GM21723 (cell line): Measurements from ENCODE around the gene POC1B.

Experiments
- ATAC-seq: cut with Tn5 transposase; IDR thresholded peaks from one replicate; pipeline ENCODE4 v1.9.1; 2021; ENCODE audit warnings: mild to moderate bottlenecking, moderate library complexity; ENCODE audit not compliant: unreplicated experiment

The POC1B gene

DNA sequence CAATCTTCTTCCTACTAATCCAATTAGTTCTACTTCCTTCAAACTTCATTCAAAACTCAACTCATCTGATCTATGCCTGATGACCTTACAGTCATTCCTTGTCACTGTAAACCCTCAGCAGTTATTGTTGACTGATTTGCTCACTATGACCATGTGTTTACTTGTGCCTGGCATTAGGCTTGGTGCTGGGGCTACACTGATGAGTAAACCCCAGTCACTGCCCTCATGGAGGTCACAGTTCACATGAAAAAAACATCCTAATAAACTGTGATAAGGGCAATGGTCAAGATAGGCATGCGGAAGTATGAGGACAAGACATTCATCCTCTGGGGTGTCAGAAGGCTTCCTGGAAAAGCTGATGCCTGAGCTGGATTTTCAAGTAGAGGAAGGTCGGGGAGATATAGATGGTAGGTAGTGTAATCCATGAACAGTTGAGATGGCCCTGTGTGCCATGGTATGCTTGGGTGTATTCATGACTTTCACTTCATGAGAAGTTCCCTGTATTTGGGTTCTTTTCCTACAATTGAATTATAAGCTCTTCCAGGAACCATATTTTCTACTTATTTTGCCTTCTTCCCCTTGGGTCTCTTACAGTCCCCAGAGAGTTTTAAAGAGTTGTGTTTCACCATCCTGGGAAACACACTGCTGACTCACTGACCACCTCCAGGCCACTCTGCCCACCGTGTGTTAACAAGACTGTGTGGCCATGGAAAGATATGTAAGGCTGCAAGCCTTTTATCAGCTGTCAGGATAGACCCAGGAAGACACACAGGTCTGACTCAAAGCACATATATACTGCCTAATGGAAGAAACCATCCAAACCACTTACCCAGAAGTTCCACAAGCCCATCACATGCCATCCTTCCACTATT lies 134.8 kb downstream of the POC1B start:
- no peak for ATAC-seq

- no peak for ATAC-seq
Observed at GRCh38 chr12:89389755-89390661, 135.8 kb downstream of the POC1B start.

DNA sequence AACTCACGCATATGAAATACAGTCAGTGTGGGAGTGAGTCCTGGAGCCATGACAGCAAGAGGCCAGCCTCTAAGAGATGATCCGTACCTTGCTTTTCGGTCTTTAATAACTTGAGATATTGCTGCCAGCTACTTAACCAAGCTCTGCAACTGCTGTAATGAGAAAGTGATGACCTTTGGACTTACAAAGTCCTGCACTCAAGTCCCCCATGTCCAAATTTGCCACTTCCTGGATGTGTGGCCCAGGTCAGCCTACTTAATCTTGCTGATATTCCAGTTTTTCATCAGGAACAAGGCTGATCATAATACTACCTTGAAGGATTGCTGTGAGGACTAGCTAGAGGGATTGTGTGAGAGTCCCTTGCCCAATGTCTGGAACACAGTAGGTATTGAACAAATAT lies 139.7 kb downstream of the POC1B start:
- no peak for ATAC-seq

DNA sequence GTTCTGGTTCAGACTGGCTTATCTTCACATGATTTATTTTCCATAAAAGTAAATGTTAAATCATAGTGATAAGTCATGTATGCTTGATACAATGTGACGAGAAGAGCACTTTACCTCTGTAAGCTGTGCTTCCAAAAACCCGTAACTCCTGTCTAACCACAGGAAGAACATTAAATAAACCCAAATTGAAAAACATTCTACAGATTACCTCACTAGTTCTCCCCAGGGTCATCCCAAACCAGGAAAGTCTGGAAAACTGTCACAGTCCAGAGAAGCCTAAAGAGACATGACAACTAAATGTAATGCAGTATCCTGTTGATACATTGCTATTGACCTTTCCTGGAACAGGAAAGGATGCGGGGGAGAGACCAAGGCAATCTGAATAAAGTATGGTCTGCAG lies 141.0 kb downstream of the POC1B start:
- no peak for ATAC-seq

DNA sequence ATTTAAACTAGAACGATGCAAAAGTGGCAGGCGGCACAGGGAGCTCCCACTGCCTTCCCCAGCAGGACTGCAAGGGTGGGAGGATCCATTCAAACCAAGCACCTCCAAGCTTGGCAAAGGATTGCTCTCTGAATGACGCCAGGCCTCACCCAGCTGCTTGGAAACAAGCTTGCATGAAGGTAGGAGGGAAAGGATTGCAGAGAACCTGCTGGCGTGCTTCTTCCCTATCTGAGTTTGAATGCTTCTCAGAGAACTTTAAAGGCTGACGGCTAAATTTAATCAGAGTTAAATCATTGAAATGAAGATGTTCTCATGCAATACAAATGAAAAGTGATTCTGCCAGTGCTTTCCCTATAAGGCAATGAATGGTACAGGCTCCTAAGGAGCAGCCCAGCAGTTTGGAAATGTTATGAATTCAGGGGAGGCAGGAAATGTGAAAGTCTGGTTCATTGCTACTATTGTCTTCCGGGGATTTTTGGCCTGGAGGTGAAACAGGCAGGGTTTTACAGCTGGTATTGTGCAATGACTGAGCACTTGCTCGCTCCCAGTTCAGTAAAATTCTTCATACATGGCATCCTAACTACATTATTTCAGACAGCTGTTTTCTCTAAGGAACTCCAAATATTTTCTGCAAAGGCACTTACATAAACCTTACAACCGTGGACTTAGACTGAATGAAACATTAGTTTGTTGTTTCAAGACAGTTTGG lies 141.6 kb downstream of the POC1B start:
- no peak for ATAC-seq

DNA sequence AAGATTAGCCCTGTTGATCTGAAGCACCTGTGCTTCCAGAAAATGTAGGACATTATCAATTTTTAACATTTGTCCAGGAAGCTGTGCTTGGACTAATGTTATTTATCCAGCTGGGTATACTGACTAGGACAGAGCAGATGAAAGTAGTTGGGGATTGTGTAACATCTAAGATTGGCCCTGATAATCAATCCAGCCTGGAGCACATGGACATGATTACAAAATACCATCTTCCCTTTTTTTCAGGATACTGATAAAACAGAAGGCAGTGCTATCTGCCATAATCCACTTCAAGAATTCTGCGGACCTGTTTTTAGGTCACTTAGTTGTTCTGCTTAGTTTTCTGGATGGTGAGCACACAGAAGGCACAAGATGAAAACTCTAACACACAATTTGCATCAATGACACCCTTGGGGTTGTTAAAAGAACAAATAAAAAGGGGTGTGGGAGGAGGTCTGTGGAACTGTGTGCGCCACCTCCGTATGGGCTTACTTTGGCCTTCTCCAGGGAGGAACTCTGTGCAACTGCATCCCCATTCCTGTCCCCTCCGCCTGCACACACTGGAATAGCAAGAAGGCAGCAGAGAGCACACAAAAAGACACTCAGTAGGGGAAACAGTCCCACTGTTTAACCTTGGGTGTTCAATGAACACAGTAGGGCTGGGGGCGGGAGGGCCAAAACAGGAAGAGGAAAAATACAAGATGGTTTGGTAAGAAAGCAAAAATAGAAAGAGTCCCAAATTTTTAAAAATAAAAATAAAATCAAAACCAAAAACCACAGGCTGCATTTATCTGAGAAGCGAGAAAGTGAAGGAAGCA lies 142.4 kb downstream of the POC1B start:
- ATAC-seq: no peak

- ATAC-seq: no peak
Observed at GRCh38 chr12:89382328-89382727, 143.5 kb downstream of the POC1B start.

GRCh38 chr12:89379839-89380467 lies 145.9 kb downstream of the POC1B start:
- no peak for ATAC-seq

DNA sequence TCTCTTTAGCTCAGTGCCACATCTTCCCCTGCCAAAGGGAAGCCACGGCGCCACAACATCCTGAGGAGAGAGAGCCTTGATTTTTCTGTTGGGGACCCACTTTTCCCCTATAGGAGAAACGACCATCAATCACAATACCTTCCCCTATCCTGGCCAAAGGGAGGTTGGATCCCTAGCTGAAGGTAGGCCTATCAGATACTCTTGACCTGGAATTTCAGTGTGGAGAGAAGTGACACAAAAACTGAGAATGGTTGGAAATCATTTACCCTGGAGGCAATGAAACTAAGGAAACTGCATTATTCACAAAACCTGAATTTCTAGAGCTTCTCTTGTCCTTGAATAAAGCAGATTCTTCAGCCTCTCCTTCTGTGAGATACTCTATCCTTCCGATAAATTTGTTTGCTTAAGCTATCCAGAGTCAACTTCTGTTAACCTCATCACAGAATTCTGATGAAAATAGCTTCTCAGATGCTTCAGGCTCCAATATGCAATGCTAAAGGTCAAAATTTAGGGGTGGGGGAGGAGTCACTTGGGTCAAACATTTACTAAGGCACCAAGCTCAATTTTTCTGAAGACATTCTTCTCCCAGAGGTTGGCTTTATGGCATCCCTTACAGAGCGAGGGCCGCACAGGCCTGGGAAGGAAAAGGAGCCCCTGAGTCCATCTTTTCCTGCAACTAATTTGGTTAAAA lies 146.6 kb downstream of the POC1B start:
- no peak for ATAC-seq

DNA sequence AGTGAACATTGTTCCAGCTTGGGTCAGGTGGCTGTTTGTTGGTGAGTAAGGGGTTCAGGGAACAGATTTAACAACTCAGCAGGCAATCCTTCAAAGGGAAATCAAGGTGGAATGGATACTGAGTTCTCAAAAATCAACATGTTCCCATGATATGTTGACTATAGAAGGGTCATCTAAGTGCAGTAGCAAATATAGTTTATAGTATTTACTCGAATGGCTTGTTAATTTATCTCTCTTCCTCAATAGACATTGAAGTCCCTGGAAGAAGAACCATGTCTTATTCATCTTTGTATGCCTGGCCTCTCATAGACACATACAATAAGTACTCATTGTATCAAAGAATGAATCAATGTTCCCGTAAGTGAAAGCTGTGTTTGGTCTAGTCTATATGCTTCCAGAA lies 149.0 kb downstream of the POC1B start:
- no peak for ATAC-seq

DNA sequence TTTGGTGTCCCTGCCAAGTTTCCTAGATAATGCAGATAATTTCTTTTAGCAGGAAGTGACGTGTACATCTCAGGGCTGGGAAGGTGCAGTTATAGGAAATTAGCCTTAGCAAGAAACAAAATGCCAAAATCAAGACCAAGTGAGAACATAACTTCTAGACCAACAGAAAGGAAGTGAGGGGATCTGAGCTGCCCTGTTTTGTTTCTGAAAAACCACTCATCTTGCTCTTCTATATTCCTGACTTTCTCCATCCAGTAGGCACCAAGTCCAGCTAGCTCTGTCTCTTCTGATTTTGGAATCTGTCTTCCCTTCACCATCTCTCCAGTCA lies 149.7 kb downstream of the POC1B start:
- ATAC-seq: no peak

GRCh38 chr12:89373763-89374572 lies 151.9 kb downstream of the POC1B start:
- no peak for ATAC-seq

DNA sequence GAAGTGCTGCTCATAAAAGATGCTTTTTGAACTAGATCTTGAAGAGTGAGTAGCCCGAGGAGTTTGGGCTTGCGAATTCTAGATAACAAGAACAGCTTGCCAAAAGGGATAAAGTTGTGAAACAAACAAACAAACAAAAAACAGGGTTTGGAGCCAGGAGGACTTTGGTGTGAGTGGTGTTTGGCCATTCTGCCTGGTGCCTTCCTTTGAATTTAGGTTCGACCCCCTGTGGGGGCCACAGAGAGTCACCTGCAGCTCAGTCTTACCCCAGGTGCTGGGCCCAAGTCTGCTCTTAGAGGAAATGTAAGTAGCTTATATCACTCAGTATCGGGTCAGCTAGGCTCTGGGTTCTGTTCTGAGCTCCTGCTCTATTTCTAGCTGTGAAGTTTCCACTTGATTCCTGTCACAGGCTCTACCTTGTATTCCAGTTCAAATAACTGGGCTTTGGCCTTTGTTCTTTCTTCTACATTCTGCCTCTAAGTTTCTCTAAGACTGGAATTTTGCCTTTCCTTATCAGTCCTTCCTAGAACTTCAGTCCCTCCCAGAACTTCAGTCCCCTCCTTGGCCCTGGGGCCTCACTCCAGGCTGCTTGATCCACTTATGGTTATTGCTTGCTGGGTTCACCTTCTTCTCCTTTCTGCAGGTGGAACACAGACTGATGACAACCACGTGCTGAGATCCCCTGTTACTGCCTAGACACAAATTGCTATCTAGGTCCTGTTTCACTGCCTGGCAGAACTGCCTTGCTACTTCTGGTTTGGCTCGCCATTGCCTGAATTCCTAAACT lies 153.1 kb downstream of the POC1B start:
- no peak for ATAC-seq

- no peak for ATAC-seq
Observed at GRCh38 chr12:89370850-89371249, 155.0 kb downstream of the POC1B start.

DNA sequence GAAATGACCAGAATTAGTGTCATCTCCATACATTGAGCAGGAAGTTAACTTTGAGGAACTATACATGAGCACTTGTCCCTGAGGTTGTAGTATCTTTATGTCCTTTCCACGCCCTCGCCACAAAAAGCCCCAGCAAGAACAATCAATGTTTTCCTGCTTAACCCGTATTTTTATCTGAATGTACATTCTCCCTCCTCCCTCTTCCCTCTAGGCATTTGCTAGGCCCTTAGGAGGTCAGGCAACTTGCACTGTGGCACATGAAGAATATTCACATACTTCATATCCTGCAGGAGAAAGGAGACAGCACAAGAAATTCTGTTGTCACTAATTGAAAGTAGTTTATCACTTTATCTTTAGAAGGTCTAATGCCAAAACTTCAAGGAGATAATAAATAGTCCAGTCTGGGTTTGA lies 155.4 kb downstream of the POC1B start:
- no peak for ATAC-seq
